Stimulated activated naive B cell treated with anti-CD40 and anti-IgM and Interleukin-4, amounts not matched to agents 10 μg/mL and 1 μg/mL and 100 μg/mL, for 72 hours (primary cell): Measurements from ENCODE around the gene IGF2BP3.
A peak's percentile ranks its signal among the peaks of the same experiment; 100 is the strongest.

Experiments used
- ATAC-seq, 2 donors: fragments of 150-1000 bp; cut with Tn5 transposase; replicated peaks; 2 replicates each; pipeline ENCODE4 v1.10.0; 2021; ENCODE audit warnings: moderate library complexity in 1 of 2
- DNase-seq: peaks from one replicate; pipeline ENCODE4 v3.0.0; 2021
- H3K27ac Mint-ChIP-seq: one replicate; pipeline ENCODE4 v1.8.0; 2022; ENCODE audit warnings: mild to moderate bottlenecking, mixed read lengths
- H3K27me3 Mint-ChIP-seq, 2 donors: one replicate each; pipeline ENCODE4 v1.8.0; 2022; ENCODE audit warnings: mixed read lengths in 2 of 2
- H3K36me3 Mint-ChIP-seq, 2 donors: one replicate each; pipeline ENCODE4 v1.8.0; 2022; ENCODE audit warnings: mixed read lengths in 2 of 2, mild to moderate bottlenecking in 1 of 2
- H3K4me1 Mint-ChIP-seq, 2 donors: one replicate each; pipeline ENCODE4 v1.8.0; 2022; ENCODE audit warnings: mixed read lengths in 2 of 2, mild to moderate bottlenecking in 1 of 2
- H3K4me3 Mint-ChIP-seq, 2 donors: one replicate each; pipeline ENCODE4 v1.8.0; 2022; ENCODE audit warnings: mild to moderate bottlenecking in 2 of 2, mixed read lengths in 2 of 2, moderate library complexity in 1 of 2
- H3K9me3 Mint-ChIP-seq, 2 donors: one replicate each; pipeline ENCODE4 v1.8.0; 2022; ENCODE audit warnings: mixed read lengths in 2 of 2, mild to moderate bottlenecking in 1 of 2

Gene IGF2BP3

GRCh38 chr7:23264916-23265458 lies 205.3 kb downstream of the IGF2BP3 start:
- no peak overlapping the region for H3K4me3 Mint-ChIP-seq
- no peaks in the 10 kb centered on the region for H3K4me1 Mint-ChIP-seq
- ATAC-seq (peak in 1 of 2 donors; percentile 23), DNase-seq (no peak)
- no peak overlapping the region for H3K27ac Mint-ChIP-seq
- no peaks in the 10 kb centered on the region for H3K36me3 Mint-ChIP-seq
- peaks cover 6 to 7% of the 10 kb centered on the region in 2 donors for H3K27me3 Mint-ChIP-seq
- no peaks in the 10 kb centered on the region for H3K9me3 Mint-ChIP-seq

- peaks cover 16 to 22% of the 10 kb centered on the region in 2 donors for H3K27me3 Mint-ChIP-seq
- no peak overlapping the region for H3K4me3 Mint-ChIP-seq
- no peaks in the 10 kb centered on the region for H3K9me3 Mint-ChIP-seq
- H3K36me3 Mint-ChIP-seq, result no peaks in the 10 kb centered on the region
- DNase-seq, result peak; percentile 18
- ATAC-seq, result peak; percentile 83 to 87
- H3K27ac Mint-ChIP-seq, result no peak overlapping the region
- no peaks in the 10 kb centered on the region for H3K4me1 Mint-ChIP-seq
Measured at GRCh38 chr7:23261843-23262452, 208.3 kb downstream of the IGF2BP3 start.

DNA sequence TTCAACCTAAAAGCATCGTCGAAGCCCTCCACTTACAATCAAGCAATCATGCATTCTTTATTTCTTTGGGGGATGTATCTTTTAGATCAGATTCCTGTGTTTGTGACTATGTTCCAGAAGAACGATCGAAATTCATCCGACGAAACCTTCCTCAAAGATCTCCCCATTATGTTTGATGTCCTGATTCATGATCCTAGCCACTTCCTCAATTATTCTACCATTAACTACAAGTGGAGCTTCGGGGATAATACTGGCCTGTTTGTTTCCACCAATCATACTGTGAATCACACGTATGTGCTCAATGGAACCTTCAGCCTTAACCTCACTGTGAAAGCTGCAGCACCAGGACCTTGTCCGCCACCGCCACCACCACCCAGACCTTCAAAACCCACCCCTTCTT lies 209.9 kb downstream of the IGF2BP3 start:
- Mint-ChIP-seq H3K9me3 (no peaks in the 10 kb centered on the region), H3K4me1 (no peaks in the 10 kb centered on the region), H3K27me3 (peaks cover 25% of the 10 kb centered on the region in 2 donors), H3K27ac (no peak overlapping the region), H3K4me3 (no peak overlapping the region), H3K36me3 (no peaks in the 10 kb centered on the region)
- DNase-seq (no peak), ATAC-seq (no peak)
